Body of pancreas (tissue), 4 donors: ENCODE measurements around the gene PPHLN1. TPM values are rescaled to one million over a fixed set of nuclear protein-coding genes. Genes with fewer than 3 reads are reported as not detected.

Source experiments
- ATAC-seq: fragments of 150-250 bp; one replicate; pipeline ENCODE4 v1.9.1; 2016
- DNase-seq, 4 donors: peaks; one replicate each; pipeline ENCODE4 v3.0.0-alpha.2; 2019
- H3K27ac ChIP-seq, 4 donors: fragments of 200-600 bp; sonication (generic); 1 replicate in 3 of 4; 2 replicates in 1 of 4; pipeline versions ENCODE4 v1.5.1 to v1.6.1; 2016 to 2019; ENCODE audit warnings: mild to moderate bottlenecking in 1 of 4, mixed read lengths in 1 of 4, moderate library complexity in 1 of 4
- H3K27me3 ChIP-seq, 2 donors: fragments of 200-600 bp; sonication (generic); one replicate each; pipeline ENCODE4 v1.6.0; 2016; ENCODE audit warnings: mild to moderate bottlenecking in 1 of 2
- H3K36me3 ChIP-seq, 2 donors: fragments of 200-600 bp; sonication (generic); replicated peaks in 1 of 2; 2 replicates each; pipeline ENCODE4 v1.5.1; 2016; ENCODE audit warnings: low read depth in 2 of 2; ENCODE audit not compliant: insufficient read depth in 1 of 2
- H3K4me1 ChIP-seq: fragments of 200-600 bp; sonication (generic); one replicate; pipeline ENCODE4 v1.6.0; 2016
- H3K4me3 ChIP-seq, 2 donors: fragments of 200-600 bp; sonication (generic); 1 replicate in 1 of 2; 2 replicates in 1 of 2; pipeline ENCODE4 v1.5.1; 2016 to 2019
- H3K9me3 ChIP-seq, 3 donors: fragments of 200-600 bp; sonication (generic); 1 replicate in 2 of 3; 2 replicates in 1 of 3; pipeline ENCODE4 v1.5.1; 2016
- CTCF ChIP-seq, 7 experiments: fragments of 450-650 bp in 4 of 7; fragments of 200-600 bp in 3 of 7; sonication (generic) in 3 of 7; IDR thresholded peaks; one replicate each; pipeline ENCODE4 v1.5.1; 2016 to 2019; ENCODE audit warnings: antibody characterized with exemption in 7 of 7
- POLR2A ChIP-seq, 3 donors: fragments of 450-650 bp; IDR thresholded peaks; one replicate each; pipeline ENCODE4 v1.6.1; 2016; ENCODE audit warnings: antibody characterized with exemption in 3 of 3, mild to moderate bottlenecking in 2 of 3
- WGBS, 2 donors: methylation state at CpG; one replicate each; pipeline ENCODE4 v1.1.5; 2017; 5-methylcytosine and 5-hydroxymethylcytosine counted together
- intact Hi-C: fragments of 100-400 bp; cut with DNase I; formaldehyde crosslinking; loops from one replicate; pipeline ENCODE4 v1.15.1; 2023
- total RNA-seq, 2 donors: library from RNA; depleted of rRNA; stranded (reverse); fragments of >200 nt; gene quantifications; one replicate each; pipeline ENCODE4 v1.1.0, GENCODE V29; 2016

PPHLN1 gene
- total RNA-seq, 2 donors from 2014 or later: 20.8 to 30.1 TPM

GRCh38 chr12:42463671-42464070 lies 137.7 kb downstream of the PPHLN1 start:
- Histone ChIP-seq H3K27me3 (no peaks in the 10 kb centered on the region), H3K4me3 (no peak overlapping the region), H3K36me3 (peaks cover 0 to 4% of the 10 kb centered on the region in 2 donors), H3K27ac (no peak overlapping the region), H3K9me3 (no peaks in the 10 kb centered on the region), H3K4me1 (peaks cover 5% of the 10 kb centered on the region)
- 94 to 95% methylated on average over 4 of the region's 4 CpGs for WGBS, 2 donors
- TF ChIP-seq POLR2A (IDR thresholded peaks at IDR 0.05) (no peak), CTCF (IDR thresholded peaks at IDR 0.05) (no peak)
- intact Hi-C loops: no loop called here
- ATAC-seq (no peak), DNase-seq (no peak)

- Histone ChIP-seq H3K36me3 (peaks cover 0 to 8% of the 10 kb centered on the region in 2 donors), H3K27me3 (no peaks in the 10 kb centered on the region), H3K27ac (no peak overlapping the region), H3K4me3 (no peak overlapping the region), H3K9me3 (no peaks in the 10 kb centered on the region), H3K4me1 (peaks cover 3% of the 10 kb centered on the region)
- DNase-seq: no peak
- ATAC-seq: no peak
- intact Hi-C loops: no loop called here
- TF ChIP-seq POLR2A (IDR thresholded peaks at IDR 0.05) (no peak), CTCF (IDR thresholded peaks at IDR 0.05) (no peak)
- 62 to 63% methylated on average over 9 of the region's 9 CpGs for WGBS, 2 donors
Measured at GRCh38 chr12:42468341-42468821, 142.4 kb downstream of the PPHLN1 start.

- no peaks in the 10 kb centered on the region for H3K9me3 ChIP-seq
- H3K27ac ChIP-seq: no peak overlapping the region
- ATAC-seq: no peak
- no peak for DNase-seq
- no peaks in the 10 kb centered on the region for H3K27me3 ChIP-seq
- TF ChIP-seq POLR2A (IDR thresholded peaks at IDR 0.05) (no peak), CTCF (IDR thresholded peaks at IDR 0.05) (no peak)
- peaks cover 0 to 8% of the 10 kb centered on the region in 2 donors for H3K36me3 ChIP-seq
- peaks cover 3% of the 10 kb centered on the region for H3K4me1 ChIP-seq
- no peak overlapping the region for H3K4me3 ChIP-seq
- 74 to 86% methylated on average over 3 of the region's 3 CpGs for WGBS, 2 donors
- intact Hi-C loops: no loop called here
Measured at GRCh38 chr12:42468921-42469320, 143.0 kb downstream of the PPHLN1 start.

GRCh38 chr12:42469355-42470175 lies 143.6 kb downstream of the PPHLN1 start:
- DNase-seq (no peak), ATAC-seq (no peak)
- H3K4me3 ChIP-seq: no peak overlapping the region
- WGBS, 2 donors: 74 to 82% methylated on average over 7 of the region's 7 CpGs
- intact Hi-C loops: no loop called here
- H3K4me1 ChIP-seq: peaks cover 3% of the 10 kb centered on the region
- H3K27me3 ChIP-seq: no peaks in the 10 kb centered on the region
- no peak overlapping the region for H3K27ac ChIP-seq
- TF ChIP-seq POLR2A (IDR thresholded peaks at IDR 0.05): no peak
- no peak for TF ChIP-seq CTCF (IDR thresholded peaks at IDR 0.05)
- no peaks in the 10 kb centered on the region for H3K9me3 ChIP-seq
- H3K36me3 ChIP-seq: peaks cover 0 to 8% of the 10 kb centered on the region in 2 donors
